Stomach (tissue), 4 donors: ENCODE data around the gene FFAR4.

Source experiments
- CTCF ChIP-seq, 7 experiments: fragments of 450-650 bp in 4 of 7; fragments of 200-600 bp in 3 of 7; sonication (generic) in 3 of 7; IDR thresholded peaks; one replicate each; pipeline ENCODE4 v1.5.1; 2016 to 2019; ENCODE audit warnings: antibody characterized with exemption in 7 of 7, control low read depth in 2 of 7, mild to moderate bottlenecking in 1 of 7
- EP300 ChIP-seq: sonication (generic); formaldehyde crosslinking; IDR thresholded peaks from one replicate; pipeline ENCODE4 v1.6.1; 2017; ENCODE audit warnings: antibody characterized with exemption
- POLR2A ChIP-seq, 4 donors: fragments of 450-650 bp; IDR thresholded peaks; one replicate each; pipeline ENCODE4 v1.6.1; 2016; ENCODE audit warnings: antibody characterized with exemption in 4 of 4, control low read depth in 2 of 4, mild to moderate bottlenecking in 1 of 4, moderate library complexity in 1 of 4
- POLR2AphosphoS5 ChIP-seq, 3 donors: sonication (generic); formaldehyde crosslinking; IDR thresholded peaks; one replicate each; pipeline ENCODE4 v1.6.1; 2016; ENCODE audit warnings: antibody characterized with exemption in 3 of 3

- TF ChIP-seq CTCF (IDR thresholded peaks at IDR 0.05) (no peak), POLR2AphosphoS5 (IDR thresholded peaks at IDR 0.05) (no peak), POLR2A (IDR thresholded peaks at IDR 0.05) (no peak), EP300 (no peak)
Observed at GRCh38 chr10:93629647-93630305, 63.3 kb downstream of the FFAR4 start.
